ENCODE data around the gene NRN1L.
"Not testable (repeated sequence)": the region's sequence is repeated elsewhere in the genome, so short reads cannot be mapped to it uniquely, and the experiment has no call there.

Gene NRN1L

DNA sequence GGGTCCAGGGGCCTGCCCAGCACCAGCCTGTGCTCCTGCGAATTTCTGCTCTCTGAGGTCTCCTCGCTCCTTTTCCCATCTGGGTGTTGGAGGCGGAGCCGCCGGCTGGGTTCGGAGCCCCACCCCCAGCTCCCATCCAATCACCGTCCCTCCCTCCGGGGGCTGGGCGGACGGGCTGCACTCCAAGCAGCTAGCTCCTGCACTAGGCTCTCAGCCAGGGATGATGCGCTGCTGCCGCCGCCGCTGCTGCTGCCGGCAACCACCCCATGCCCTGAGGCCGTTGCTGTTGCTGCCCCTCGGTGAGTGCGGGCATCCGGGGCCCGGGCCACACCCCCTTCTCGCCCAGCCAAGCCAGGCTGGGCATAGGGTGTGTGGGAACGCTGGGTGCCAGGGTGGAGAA lies at the start of gene NRN1L:
NRN1L (plus strand) TSS at position 202 of the 400 bp plus-strand sequence; CDS start at position 221, 19 bp downstream.
- DNase-seq = peak; percentile 22

GRCh38 chr16:67837190-67837589 lies 47.5 kb upstream of the NRN1L start:
- not testable (repeated sequence) for DNase-seq

DNA sequence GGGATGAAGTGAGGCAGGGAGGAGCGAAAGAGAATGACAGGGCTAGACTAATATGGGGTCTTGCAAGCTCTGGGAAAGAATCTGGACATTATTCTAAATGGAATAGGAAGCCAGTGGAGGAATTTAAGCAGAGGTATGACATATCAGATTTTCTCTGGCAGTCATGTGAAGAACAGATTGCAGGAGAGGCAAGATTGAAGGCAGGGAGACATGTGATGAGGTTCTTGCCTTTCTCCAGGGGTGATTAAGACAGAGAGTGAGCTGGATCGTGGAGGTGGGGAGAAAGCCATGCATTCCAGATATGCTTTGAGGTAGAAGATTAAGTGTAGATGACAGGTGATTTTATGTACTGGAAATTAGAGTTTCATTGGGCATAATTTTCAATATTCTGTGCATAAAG lies 46.9 kb upstream of the NRN1L start:
- no peak for DNase-seq

DNA sequence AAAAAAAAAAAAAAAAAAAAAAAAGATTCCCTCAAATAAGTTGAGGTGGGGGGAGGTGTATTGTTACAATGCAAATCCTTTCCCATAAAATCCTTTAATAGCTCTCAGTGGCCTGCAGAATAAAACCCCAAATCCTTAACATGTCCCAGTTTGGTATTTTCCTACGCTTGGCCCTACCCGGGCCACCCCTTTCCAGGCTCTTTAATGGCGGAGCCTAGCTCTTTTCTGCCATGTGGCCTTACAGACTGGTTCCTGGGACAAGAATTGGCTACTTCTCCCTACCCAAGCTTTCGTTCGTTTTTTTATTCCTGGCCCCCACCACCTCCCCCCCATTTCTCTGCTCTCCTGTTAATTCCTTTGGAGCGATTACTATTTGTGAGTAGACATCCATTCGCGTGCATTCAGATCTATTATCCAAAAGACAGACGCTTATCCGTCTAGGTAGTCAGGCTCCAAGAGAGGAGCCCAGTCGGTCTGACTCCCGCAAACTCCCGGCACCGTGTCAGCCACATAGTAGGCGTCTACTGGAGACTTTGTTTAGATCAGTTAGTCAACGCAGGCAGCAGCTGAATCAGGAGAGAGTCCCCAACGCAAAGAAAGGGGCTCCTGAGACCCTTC lies 43.4 kb upstream of the NRN1L start:
- no peak for DNase-seq

DNA sequence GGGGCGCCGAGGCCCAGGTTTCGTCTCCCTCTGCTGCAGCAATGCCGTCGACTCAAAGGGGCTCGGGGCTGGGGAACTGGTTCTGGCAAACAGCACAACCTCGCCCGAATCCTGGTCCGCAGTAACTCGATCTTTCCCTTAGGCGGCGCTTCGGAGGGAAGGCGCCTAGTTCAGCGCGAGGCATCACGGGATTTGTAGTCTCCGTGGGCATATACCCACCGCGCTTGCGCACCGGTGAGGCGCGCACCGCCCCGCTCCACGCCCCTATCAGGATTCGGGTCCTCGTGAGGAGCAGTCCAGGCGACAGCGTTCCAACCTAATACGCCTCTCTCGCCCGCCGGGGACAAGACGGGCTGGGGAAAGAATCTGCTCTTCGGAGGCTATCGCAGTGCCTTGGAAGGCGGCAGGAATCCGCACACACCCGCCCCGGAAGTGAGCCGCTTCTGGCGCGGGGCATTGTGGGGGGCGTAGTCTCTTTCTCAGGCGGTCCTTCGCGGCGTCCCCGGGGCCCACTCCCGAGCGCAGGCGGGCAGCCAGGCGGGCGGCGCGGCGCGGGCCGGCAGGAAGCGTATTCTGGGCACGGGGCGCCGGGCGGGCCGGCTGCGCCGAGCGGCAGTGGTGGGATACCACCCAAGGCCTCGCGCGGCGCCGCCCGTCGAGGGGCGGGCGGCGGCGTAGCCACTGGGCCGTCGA lies 42.7 kb upstream of the NRN1L start, which contains the start of gene THAP11:
THAP11 (plus strand) TSS at position 505 of the 693 bp plus-strand sequence. CDS start 235 bp downstream, outside the sequence.
- peak; percentile 99 for DNase-seq

DNA sequence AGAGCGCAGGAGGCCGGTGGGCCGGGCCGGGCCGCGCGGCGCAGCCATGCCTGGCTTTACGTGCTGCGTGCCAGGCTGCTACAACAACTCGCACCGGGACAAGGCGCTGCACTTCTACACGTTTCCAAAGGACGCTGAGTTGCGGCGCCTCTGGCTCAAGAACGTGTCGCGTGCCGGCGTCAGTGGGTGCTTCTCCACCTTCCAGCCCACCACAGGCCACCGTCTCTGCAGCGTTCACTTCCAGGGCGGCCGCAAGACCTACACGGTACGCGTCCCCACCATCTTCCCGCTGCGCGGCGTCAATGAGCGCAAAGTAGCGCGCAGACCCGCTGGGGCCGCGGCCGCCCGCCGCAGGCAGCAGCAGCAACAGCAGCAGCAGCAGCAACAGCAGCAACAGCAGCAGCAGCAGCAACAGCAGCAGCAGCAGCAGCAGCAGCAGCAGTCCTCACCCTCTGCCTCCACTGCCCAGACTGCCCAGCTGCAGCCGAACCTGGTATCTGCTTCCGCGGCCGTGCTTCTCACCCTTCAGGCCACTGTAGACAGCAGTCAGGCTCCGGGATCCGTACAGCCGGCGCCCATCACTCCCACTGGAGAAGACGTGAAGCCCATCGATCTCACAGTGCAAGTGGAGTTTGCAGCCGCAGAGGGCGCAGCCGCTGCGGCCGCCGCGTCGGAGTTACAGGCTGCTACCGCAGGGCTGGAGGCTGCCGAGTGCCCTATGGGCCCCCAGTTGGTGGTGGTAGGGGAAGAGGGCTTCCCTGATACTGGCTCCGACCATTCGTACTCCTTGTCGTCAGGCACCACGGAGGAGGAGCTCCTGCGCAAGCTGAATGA lies 42.0 kb upstream of the NRN1L start:
- peak; percentile 79 for DNase-seq

DNA sequence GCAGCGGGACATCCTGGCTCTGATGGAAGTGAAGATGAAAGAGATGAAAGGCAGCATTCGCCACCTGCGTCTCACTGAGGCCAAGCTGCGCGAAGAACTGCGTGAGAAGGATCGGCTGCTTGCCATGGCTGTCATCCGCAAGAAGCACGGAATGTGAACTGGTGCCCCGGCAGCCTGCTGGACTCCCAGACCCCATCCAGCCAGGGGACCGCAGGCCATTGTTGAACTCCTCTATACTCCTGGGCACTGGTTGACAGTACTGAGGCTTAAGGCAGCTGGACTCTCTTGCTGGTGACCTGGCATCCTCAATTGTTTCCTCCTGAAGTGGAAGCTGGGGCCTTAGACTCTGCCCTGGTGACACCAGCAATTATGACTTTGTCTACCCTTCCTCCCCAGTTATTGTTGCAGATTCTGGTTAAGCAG lies 41.3 kb upstream of the NRN1L start:
- DNase-seq = no peak

GRCh38 chr16:67844497-67844896 lies 40.2 kb upstream of the NRN1L start:
- DNase-seq = no peak

DNA sequence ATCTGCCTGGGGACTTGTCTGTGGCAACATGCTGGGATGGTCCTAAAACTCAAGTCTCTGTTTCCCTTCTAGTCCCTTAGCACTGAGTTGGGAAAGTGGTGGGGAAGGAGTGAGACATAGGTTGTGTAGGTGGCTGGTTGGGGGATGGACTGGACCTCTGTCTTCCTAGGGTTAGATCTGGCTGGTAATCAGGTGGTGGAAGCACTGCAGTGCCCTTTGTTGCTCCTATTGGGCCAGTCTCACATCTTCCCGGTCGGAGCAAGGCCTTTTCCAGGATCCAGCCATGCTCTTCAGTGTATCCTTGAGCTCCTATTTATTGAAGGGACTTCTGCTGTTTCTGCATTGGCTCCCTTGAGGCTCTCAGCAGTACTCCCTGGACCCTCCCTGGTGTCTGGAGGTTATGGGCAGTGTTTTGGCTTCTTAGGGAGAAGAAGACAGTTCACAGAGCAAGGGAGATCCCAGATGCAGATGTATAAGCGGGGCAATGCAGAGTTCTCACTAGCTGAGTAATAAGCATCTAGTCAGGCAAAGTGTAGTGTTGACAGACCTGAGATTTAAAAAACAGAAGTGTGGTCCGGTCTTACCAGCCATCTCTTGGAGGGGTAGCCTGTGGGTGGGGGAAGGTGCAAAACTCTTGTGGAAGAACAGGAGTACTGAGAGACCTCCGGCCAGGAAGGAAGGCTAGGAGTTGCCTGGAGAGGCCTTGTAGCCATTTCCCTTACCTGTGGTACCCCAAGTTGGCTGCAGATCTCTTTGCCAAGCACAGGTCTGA lies 39.2 kb upstream of the NRN1L start:
- DNase-seq = peak; percentile 27

DNA sequence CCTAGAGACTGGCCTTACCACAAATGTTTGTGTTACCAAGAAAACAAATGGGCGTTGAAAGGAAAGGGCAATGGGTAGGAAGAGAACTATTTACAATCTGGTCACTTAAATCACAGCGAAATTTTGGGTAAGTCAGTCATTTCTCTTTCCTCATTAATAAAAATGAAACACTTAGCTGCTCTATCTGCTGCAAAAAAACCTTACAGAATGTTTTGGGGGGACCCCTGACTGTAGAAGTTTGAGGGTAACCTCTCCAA lies 38.7 kb upstream of the NRN1L start:
- DNase-seq = no peak

GRCh38 chr16:67846320-67847063 lies 38.2 kb upstream of the NRN1L start, which contains the start of gene NUTF2:
NUTF2 (plus strand) TSS chr16:67846933; CDS start chr16:67865131, 18,198 bp downstream.
- peak; percentile 98 for DNase-seq

GRCh38 chr16:67847064-67847861 lies 37.4 kb upstream of the NRN1L start, which contains the start of gene CENPT:
CENPT (minus strand) TSS chr16:67847693; CDS start chr16:67833859, 13,834 bp downstream.
- DNase-seq = peak; percentile 81

- no peak for DNase-seq
These were observed 36.6 kb upstream of the NRN1L start for GRCh38 chr16:67848118-67848517.

GRCh38 chr16:67853670-67854069 lies 31.0 kb upstream of the NRN1L start:
- no peak for DNase-seq

- no peak for DNase-seq
These were observed 28.9 kb upstream of the NRN1L start for GRCh38 chr16:67855789-67856188.

GRCh38 chr16:67856927-67857546 lies 27.6 kb upstream of the NRN1L start:
- DNase-seq = no peak

GRCh38 chr16:67857547-67858233 lies 27.0 kb upstream of the NRN1L start:
- DNase-seq = peak; percentile 50

DNA sequence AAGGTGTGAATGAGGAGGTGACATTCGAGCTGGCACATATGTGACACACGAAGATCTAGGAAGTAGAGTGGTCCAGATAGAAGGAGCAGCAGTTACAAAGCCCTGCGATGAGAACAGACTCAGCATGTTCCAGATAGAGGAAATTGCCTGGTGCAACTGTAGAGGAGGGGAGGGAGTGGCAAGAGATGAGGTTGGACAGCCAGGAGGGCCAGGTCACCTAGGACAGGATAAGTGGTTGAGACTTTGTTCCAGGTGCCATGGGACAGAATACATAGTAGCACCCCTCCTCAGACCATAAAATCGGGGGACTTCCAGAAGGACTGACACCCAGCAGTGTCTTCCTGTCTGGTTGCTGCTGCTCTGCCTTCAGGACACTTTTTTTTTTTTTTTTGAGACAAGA lies 26.2 kb upstream of the NRN1L start:
- no peak for DNase-seq

GRCh38 chr16:67860589-67861398 lies 23.9 kb upstream of the NRN1L start:
- DNase-seq = no peak
